HG03565 (cell line): ENCODE measurements around the gene FGR.
A peak's percentile ranks its signal among the peaks of the same experiment; 100 is the strongest.
"Not testable (repeated sequence)": the region's sequence is repeated elsewhere in the genome, so short reads cannot be mapped to it uniquely, and the experiment has no call there.

Experiments used
- ATAC-seq: cut with Tn5 transposase; IDR thresholded peaks from one replicate; pipeline ENCODE4 v1.9.1; 2021; ENCODE audit warnings: mild to moderate bottlenecking, moderate library complexity; ENCODE audit not compliant: unreplicated experiment

The FGR gene

GRCh38 chr1:27635396-27636142, 584 bp upstream of the FGR start:
- ATAC-seq = no peak

DNA sequence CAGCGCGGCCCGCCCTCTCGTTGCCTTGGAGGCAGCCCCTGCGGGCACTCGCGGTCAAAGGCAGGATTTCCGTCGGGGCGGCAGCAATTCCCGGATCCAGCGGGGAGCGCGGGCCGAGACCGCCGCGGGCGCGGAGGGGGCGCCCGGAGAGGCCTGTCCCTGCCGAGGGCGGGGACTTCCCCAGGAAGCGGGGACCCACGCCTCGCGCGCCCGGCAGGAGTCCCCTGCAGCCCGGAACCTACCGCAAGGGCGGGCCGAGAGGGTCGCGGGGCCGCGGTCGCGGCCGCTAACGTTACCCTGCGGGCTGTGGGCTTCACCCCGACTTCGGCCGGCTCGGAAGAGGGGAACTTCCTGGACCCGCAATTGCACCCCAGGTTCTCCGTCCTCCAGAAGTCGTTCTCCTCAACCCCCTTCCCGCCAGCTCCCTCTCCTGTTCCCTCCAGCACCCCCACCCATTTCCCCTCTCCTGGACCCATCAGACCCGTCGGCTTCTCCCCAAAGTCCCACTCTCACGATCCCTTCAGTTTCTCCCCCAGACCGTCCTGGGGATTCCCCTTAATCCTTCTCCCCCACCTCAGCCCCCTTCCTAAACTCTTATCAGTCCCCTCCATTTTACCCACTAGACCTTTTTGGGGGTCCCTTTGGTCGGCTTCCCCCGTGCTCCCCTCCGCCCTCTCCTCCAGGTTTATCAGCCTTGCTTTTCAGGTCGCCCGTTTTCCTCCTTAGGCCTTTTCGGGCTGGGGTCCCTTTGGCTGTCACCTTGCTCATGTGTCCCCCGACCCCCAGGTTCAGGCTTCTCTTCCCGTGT, 604 bp downstream of the FGR start:
- ATAC-seq = no peak

DNA sequence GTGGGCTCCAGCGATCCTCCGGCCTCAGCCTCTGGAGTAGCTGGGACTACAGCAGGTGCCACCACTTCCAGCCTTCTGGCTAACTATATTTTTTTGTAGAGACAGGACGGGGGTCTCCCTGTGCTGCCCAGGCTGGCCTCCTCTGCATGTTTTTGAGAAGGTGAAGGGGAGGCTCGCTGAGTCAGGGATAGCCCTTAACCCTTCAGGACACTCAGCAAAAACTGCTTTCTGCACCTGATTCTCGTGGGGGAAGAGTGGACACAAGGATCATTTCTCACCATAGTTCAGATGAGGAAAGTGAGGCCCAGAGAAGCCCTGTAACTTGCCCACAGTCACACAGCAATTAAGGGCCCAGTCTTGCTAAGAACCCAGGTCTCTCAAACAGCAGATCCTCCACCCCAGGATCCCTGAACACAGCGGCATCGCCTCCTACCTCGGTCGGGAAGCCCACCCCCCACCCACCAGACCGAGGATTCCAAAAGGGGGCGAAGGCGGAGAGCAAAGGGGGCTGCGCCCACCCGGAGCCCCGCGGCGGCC, 1.3 kb downstream of the FGR start:
- no peak for ATAC-seq

- no peak for ATAC-seq
Measured at GRCh38 chr1:27633298-27633610, 1.7 kb downstream of the FGR start.

GRCh38 chr1:27632387-27633297, 2.3 kb downstream of the FGR start:
- peak; percentile 22 for ATAC-seq

GRCh38 chr1:27630859-27631491, 4.0 kb downstream of the FGR start:
- no peak for ATAC-seq

DNA sequence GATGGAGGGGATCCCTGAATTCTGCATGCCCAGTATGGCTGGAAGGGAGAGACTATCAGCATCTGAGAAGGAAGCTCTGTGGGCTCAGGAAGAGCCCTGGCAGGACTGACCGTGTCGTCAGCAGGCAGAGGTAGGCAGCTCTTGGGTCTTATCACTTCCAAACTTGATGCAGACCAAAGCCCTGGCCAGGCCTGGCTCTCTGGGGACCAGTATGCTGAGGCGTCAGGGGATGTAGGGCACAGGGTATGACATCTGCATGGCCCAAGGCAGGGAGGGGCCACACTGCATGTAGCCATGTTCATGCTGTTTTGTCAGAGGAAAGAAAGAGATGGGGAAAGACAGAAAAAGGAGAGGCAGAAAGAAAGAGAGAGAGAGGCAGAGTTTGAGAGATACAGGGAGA, 6.3 kb downstream of the FGR start:
- no peak for ATAC-seq

- ATAC-seq = not testable (repeated sequence)
Measured at GRCh38 chr1:27627733-27628132, 7.3 kb downstream of the FGR start.

DNA sequence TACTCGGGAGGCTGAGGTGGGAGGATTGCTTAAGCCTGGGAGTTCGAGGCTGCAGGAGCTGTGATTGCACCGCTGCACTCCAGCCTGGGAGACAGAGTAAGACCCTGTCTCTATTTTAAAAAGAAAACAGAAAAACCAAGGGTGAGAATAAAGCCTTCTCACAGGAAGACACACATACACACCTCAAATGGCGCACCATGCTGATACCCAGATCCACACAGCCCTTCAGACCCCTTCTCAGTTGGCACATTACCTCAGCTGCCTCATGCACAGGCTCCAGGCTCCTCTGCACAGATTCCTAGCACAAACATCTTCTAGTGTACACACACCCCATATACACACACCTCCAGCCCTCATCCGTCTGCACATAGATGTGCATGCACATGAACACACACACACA, 7.9 kb downstream of the FGR start:
- no peak for ATAC-seq

DNA sequence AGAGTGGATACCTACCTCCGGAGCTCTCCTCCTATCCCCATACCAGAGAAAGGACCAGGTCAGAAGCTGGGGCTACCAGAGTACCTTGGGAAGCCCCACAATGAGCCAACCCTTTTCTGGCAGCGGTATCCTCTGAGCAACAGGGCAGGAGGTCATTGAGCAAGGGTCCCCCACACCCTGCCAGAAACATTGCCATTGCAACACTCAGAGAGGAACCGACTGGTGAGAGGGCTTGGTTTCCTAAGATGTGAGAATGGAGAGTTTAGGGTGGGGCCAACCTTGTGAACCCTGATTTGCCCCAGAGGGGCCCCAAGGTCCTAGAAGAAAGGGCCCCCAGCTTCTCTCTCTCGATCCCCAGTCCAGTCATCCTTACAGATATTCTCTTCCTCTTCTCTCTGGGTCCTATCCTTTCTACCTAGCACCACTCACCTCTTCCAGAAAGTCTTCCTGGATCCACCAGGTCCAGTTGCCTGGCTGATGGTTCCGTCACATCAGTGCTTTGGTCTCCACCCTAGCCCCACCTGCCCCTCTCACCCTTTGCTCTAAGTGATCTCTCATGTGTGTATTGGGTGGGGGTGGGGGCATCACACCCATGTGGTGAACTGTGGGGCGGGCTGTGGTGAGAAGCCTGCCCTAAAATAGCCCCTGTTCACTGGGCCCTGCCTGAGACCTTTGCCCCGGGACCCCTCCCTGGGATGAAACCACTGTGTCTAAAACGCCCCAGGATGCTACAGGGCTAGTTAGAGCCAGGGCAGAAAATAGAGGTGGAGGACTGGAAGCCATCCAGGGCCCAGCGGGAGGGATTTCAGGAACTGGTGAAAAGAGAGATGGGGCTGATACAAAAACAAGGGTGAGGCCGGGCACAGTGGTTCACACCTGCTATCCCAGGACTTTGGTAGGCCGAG, 8.7 kb downstream of the FGR start:
- ATAC-seq = no peak

DNA sequence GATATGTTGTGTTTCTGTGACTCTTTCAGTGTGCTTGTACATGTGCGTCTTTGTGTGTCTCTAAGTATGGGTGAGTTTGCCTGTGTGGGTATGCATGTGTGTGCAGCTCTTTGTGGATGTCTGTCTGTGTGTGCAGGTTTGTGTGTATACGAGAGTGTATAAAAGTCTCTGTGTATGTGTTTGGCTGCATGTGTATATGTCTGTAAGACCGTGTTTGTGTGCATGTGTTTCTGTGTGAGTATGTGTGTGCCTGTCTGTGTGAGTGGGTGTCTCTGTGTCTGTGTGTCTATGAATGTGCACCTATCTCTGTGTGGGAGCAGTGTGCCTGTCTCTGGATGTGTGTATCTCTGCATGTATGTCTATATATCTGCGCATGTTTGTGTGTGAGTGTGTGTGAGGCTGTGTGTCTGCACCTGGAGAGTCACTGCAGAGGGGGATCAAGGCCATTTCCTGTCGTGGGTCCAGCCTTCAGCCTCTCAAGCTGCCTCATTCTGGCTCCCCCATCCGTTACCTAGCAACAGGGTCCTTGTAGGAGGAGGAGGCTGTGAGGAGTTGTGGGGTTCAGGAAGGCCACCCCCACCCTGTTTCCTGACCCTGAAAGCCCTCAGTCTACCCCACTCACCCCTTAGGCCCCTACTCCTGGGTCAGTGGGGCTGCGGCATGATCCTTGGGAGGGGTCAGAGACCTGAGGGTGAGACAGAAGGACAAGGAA, 10.4 kb downstream of the FGR start:
- ATAC-seq = no peak

DNA sequence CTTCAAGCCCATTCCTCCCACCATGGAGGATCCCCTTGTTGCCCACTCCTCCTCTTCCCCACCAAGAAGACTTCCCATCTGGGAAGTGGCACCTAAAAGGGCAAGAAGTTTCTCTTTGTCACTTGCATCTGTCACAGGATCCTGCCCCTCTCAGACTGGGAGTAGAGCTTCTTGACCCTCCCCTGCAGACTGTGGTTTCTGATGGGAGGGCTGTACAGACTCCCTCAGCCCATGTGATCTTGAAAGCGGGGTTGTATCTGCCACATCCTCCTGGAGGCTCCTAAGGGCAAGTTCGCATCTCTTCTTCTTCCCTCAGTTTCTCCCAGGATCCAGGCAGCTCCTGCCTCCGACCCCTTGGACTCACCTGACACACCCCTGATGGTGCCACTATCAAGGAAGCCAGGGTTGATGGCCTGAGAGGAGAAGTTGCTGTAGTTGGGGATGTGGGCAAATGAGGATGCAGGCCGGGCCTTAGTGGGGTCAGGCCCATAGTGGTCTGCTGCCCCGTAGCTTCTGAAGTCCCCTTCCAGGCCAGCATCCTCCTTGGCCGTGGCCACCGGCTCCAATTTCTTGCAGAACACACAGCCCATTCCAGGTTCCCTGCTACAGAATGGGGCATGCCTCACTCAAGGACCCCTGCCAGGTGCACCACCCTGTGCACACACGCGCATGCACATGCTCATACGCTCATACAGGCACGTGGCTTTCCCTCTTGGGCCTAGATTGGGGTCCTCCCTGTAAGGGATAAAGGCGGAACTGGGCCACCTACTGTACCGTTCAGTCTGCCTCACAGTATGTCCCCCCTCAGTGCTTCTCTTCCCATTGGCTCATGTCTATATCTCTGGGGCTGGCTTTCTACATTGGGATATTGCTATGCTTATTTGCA, 11.4 kb downstream of the FGR start:
- no peak for ATAC-seq

GRCh38 chr1:27622828-27623227, 12.2 kb downstream of the FGR start:
- ATAC-seq = no peak

DNA sequence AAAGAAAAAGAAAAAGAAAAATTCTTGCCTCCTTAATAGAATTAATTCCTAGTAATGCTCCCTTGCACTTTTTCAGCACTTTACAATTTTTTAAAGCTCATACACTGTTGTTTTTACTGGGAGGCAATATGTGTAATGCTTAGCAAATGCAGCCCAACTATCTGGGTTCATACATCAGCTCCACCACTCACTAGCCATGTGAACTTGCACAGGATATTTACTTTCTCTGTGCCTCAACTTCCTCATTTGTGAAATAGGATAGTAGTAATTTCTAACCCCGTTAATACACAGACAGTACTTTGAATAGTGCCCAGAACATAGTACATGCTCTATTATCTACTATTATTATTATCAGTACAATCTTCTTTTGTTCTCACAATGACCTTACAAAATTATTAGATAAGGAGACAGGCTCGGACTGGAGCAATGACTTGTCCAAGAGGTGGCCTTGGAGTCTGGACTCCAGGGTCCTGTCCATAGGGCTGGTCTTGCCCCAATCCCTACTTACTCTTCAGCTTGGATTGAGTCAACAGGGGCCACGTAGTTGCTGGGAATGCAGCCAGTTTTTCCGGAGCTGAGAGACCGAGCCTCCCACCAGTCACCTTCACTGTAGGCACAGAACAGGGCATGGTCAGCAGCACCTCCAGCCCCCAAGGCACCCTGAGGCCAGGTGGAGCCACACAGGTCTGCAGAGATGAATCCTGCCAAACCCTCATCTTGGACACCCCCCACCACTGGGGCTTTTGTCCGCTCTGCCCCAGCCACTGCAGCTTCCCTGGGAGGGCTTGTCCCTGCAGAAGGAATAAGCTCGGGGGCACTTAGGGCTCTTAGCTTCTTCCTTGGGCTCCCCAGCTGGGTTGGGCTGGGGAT, 13.7 kb downstream of the FGR start:
- no peak for ATAC-seq

GRCh38 chr1:27619782-27620438, 15.1 kb downstream of the FGR start:
- not testable (repeated sequence) for ATAC-seq

- ATAC-seq = no peak
Measured at GRCh38 chr1:27618341-27619082, 16.5 kb downstream of the FGR start.
